Astrocyte of the hippocampus (primary cell): Measurements from ENCODE around the gene FADD.

Source experiments
- DNase-seq: peaks from one replicate; pipeline ENCODE4 v3.0.0; 2011; ENCODE audit warnings: low read depth, low spot score

The FADD gene

GRCh38 chr11:70233962-70234361 lies 30.9 kb downstream of the FADD start:
- no peak for DNase-seq

- DNase-seq = no peak
Measured at GRCh38 chr11:70240337-70240736, 37.2 kb downstream of the FADD start.

- no peak for DNase-seq
Measured at GRCh38 chr11:70241709-70242108, 38.6 kb downstream of the FADD start.

GRCh38 chr11:70242885-70243284 lies 39.8 kb downstream of the FADD start:
- DNase-seq = no peak

- DNase-seq = peak; percentile 34
Measured at GRCh38 chr11:70243912-70244652, 41.0 kb downstream of the FADD start.

GRCh38 chr11:70244698-70245097 lies 41.6 kb downstream of the FADD start:
- peak; percentile 93 for DNase-seq

GRCh38 chr11:70246196-70246595 lies 43.1 kb downstream of the FADD start:
- DNase-seq = peak; percentile 32

GRCh38 chr11:70247042-70247709 lies 44.1 kb downstream of the FADD start:
- DNase-seq = no peak

- DNase-seq = no peak
Measured at GRCh38 chr11:70247710-70248072, 44.6 kb downstream of the FADD start.

- no peak for DNase-seq
Measured at GRCh38 chr11:70250876-70251658, 48.0 kb downstream of the FADD start.

GRCh38 chr11:70251659-70252321 lies 48.7 kb downstream of the FADD start:
- peak; percentile 88 for DNase-seq

GRCh38 chr11:70252844-70253243 lies 49.7 kb downstream of the FADD start:
- DNase-seq = no peak

- no peak for DNase-seq
Measured at GRCh38 chr11:70255477-70256116, 52.5 kb downstream of the FADD start.
